ENCODE measurements around the gene ZNF554.
"Not testable (repeated sequence)": the region's sequence is repeated elsewhere in the genome, so short reads cannot be mapped to it uniquely, and the experiment has no call there.

ZNF554 gene

GRCh38 chr19:2791440-2791839 lies 28.2 kb upstream of the ZNF554 start:
- no peak for DNase-seq

- DNase-seq = no peak
Measured at GRCh38 chr19:2791876-2792275, 27.8 kb upstream of the ZNF554 start.

GRCh38 chr19:2792666-2793065 lies 27.0 kb upstream of the ZNF554 start:
- DNase-seq = not testable (repeated sequence)

DNA sequence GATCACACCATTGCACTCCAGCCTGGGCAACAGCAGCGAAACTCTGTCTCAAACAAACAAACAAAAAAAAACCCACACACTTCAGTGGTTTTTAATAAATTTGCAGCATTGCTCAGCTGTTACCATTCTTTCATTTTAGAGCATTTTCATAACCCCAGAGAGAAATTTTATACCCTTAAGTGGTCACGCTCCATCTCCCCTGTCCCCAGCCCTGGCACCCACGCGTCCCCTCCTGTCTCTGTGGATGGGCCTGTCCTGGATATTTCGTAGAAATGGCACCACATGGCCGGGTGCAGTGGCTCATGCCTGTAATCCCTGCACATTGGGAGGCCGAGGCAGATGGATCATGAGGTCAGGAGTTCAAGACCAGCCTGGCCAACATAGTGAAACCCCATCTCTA lies 26.5 kb upstream of the ZNF554 start:
- no peak for DNase-seq

- DNase-seq = no peak
Measured at GRCh38 chr19:2793577-2793976, 26.1 kb upstream of the ZNF554 start.

DNA sequence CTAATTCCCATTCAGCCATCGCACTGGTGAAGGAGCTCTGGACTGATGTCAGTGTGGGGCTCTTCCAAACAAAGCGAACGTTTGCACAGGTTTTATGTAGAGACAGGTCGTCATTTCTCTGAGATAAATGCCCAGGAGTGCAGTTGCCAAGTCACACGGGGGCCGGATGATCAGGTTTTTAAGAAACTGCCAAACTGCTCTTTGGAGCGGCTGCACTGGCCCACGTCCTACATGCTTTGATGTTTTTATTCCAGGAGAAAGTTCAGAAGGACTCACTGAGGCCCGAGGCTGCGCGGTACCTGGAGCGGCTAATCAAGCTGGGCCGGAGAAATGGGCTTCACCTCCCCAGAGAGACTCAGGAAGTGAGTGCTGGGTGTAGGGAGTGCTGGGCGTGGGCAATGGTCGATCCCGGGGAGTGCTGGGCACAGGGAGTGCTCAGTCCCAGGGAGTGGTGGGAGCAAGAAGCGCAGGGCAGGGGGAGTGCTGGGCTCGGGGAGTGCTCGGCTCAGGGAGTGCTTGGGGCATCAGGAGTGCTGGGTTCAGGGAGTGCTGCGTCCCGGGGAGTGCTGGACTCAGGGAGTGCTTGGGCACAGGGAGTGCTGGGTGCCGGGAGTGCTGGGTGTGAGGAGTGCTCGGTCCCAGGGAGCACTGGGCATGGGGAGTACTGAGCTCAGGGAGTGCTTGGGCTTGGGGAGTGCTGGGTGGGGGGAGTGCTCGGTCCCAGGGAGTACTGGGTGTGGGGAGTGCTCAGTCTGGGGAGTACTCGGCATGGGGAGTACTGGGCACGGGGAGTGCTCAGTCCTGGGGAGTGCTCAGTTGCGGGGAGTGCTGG lies 23.6 kb upstream of the ZNF554 start:
- no peak for DNase-seq

DNA sequence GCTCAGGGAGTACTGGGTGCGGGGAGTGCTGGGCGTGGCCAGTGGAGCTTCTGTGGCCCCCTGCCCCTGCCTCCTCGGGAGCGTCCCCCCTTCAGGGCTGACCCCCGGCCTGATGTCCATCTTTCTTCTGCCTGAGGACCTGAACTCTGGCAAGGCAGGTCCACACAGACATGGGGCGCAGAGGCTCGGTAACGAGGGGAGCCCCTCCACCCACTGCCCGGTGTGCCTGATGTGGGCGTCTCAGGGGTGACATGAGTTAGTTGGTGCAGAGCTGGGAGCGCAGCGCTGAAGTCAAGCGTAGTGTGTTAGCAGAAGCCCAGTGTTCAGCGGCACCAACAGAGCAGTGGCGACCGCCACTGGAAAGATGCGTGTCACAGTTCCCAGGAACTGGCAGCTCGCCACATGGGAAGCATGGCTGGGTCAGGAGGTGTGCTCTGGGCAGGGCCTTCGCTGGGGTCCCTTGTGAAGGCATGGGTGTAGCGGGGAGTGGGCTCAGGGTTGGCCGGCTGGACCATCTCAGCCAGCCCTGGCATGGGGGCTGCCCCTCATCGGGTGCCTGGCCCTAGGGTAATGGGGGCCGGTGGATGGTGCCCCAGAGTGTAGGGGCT lies 22.9 kb upstream of the ZNF554 start:
- DNase-seq = no peak

DNA sequence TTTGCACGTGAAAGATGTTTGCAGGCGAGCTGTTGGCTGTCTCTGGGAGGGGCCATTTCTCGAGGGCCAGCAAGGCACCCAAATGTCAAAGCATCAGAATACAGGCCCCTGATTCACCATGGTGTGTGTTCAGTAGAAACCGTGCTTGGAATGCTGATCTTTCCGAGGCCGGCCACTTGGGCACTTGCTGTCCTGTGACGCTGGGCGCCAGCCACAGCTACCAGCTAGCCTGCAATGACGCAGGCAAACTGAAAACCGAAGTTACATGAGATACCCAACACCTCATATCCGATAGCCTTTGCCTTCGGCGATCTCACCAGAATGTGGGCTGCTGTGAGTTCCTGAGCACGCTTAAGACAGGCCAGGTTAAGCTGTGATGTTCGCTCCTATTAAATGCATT lies 22.4 kb upstream of the ZNF554 start:
- no peak for DNase-seq

DNA sequence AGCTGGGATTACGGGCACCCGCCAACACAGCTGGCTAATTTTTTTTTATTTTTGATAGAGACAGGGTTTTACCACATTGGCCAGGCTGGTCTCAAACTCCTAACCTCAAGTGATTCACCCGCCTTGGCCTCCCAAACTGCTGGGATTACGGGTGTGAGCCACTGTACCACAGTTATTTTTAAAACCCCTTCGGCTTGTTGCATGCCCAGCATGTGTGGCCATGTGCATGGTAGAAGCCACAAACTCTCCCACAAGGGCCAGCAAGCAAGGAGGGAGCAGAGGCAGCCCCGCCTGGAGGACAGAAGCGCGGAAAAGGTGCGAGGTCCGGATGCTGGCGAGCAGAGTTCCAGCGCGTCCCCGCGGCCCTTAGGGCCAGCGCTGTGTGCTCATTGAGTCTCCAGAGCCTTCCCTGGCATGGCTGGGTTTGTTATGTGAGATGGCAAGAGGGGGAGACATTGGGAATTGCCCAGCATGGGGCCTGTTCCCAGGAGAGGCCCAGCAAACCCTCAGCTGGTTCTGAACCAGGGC lies 21.4 kb upstream of the ZNF554 start:
- no peak for DNase-seq

GRCh38 chr19:2798733-2799132 lies 20.9 kb upstream of the ZNF554 start:
- no peak for DNase-seq

GRCh38 chr19:2799273-2800020 lies 20.2 kb upstream of the ZNF554 start:
- DNase-seq = no peak

GRCh38 chr19:2800506-2800905 lies 19.2 kb upstream of the ZNF554 start:
- DNase-seq = no peak

GRCh38 chr19:2802826-2803225 lies 16.8 kb upstream of the ZNF554 start:
- DNase-seq = no peak

- DNase-seq = no peak
Measured at GRCh38 chr19:2803486-2804155, 16.0 kb upstream of the ZNF554 start.

DNA sequence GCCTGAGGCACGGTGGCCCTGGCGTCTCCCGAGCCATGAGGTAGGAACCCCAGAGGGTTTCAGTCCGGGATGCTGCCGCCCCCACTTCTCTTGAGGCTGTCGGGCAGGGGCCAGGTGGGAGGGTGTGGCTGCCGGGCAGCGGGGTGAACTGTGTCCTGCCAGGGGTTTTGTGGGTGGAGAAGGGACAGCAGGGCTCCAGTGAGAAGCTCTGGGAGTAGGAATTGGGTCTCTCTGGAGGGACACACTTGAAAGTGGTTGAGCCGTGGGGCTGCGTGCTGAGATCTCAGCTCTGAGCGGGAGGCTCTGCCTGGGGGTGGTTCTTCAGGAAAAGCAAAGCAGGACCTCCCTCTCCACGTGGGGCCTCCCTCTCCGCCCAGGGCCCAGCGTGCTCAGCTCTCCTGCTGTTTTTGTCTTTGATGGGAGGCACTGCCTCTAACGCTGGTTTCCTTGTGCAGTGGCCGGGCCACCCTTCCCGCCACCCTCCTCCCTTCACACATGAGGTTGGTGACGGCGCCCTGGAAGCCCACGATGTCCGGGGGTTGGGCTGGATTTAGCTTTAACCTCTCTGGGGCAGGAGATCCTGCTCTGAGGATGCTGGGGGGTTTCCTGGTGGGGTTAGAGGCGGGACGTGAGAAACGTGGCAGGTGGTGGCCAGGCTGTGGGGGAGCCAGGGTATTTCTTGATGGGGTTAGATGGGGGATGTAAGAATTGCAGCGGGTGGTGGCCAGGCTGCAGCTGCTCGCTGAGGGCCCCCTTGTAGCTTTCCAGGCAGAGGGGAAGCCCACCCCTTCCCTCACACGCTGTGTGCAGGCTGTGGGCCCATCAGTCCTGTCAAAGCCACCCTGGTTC lies 15.3 kb upstream of the ZNF554 start:
- DNase-seq = no peak

DNA sequence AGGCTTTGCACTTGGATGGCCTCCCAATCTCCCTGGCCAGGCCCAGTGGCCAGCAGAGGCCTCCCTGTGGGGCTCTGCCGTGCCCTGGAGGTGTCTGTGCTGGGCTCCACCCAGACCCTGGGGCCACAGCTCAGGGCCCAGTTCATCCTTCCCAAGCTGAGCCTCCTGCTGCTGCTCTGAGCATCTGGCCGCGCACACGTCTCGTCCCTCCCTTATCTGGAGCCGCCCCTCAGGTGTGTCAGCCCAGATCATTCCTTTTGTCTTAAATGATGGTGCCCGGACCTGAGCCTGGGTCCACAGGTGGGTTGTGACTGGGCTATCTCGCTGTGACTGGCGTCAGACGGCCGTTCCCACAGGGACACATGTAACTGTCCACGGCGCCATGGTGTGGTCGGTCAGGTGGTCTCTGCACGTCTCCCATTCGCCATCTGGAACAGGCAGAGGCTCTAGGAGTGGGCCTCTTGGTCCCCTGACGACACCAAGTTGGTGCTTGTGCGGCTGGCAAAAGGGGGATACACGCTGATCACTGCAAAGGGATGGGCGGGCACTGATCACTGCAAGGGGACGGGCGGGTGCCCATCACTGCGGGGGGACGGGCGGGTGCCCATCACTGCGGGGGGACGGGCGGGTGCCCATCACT lies 14.3 kb upstream of the ZNF554 start:
- DNase-seq = no peak

GRCh38 chr19:2805991-2806649 lies 13.5 kb upstream of the ZNF554 start:
- no peak for DNase-seq

GRCh38 chr19:2806736-2807378 lies 12.8 kb upstream of the ZNF554 start:
- DNase-seq = no peak

DNA sequence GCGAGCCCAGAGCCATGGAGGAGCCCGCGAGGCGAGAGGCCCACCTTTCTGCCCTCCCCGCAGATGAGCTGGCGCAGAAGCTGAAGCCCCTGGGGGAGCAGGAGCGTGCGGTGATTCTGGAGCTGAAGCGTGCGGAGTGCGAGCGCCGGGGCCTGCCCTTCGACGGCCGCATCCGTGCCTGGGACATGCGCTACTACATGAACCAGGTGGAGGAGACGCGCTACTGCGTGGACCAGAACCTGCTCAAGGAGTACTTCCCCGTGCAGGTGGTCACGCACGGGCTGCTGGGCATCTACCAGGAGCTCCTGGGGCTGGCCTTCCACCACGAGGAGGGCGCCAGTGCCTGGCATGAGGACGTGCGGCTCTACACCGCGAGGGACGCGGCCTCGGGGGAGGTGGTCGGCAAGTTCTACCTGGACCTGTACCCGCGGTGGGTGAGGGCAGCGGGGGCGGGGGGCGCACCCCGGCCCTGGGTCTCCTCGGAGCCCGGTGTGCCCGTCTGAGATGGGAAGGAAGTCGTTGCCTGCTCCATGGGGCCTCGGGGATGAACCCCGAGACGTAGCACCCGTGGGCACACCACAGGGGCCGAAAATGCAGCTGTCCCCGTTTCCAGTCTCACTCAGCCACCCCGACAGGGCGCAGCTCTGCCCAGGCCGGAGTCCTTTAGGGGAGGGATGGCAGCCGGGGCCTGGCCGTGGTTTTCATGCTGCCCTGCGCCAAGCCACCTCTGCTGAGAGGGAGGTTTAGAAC lies 12.1 kb upstream of the ZNF554 start:
- no peak for DNase-seq
